Ishikawa (cell line): ENCODE results near the gene FAM177A1.
A peak's percentile ranks its signal among the peaks of the same experiment; 100 is the strongest.

ENCODE experiments used
- CEBPB ChIP-seq: IDR thresholded peaks from 2 replicates; pipeline ENCODE4 v1.6.1; 2012
- CREB1 ChIP-seq: IDR thresholded peaks from 2 replicates; pipeline ENCODE4 v1.6.1; 2012; ENCODE audit warnings: low read depth
- EGR1 ChIP-seq: IDR thresholded peaks from 2 replicates; pipeline ENCODE4 v1.6.1; 2012
- EP300 ChIP-seq: IDR thresholded peaks from 2 replicates; pipeline ENCODE4 v1.6.1; 2012; ENCODE audit warnings: borderline replicate concordance
- FOXM1 ChIP-seq: IDR thresholded peaks from 2 replicates; pipeline ENCODE4 v1.6.1; 2012; ENCODE audit warnings: low read depth, borderline replicate concordance
- MAX ChIP-seq: IDR thresholded peaks from 2 replicates; pipeline ENCODE4 v1.6.1; 2012
- NFIC ChIP-seq: IDR thresholded peaks from 2 replicates; pipeline ENCODE4 v1.6.1; 2012
- RAD21 ChIP-seq: IDR thresholded peaks from 2 replicates; pipeline ENCODE4 v1.6.1; 2012; ENCODE audit warnings: low read depth
- REST ChIP-seq: IDR thresholded peaks from 2 replicates; pipeline ENCODE4 v1.6.1; 2012; ENCODE audit warnings: low read depth, mild to moderate bottlenecking
- TAF1 ChIP-seq: IDR thresholded peaks from 2 replicates; pipeline ENCODE4 v1.6.1; 2012; ENCODE audit warnings: low read depth, mild to moderate bottlenecking
- TCF12 ChIP-seq: IDR thresholded peaks from 2 replicates; pipeline ENCODE4 v1.6.1; 2012; ENCODE audit warnings: low read depth
- TEAD4 ChIP-seq: IDR thresholded peaks from 2 replicates; pipeline ENCODE4 v1.6.1; 2012
- YY1 ChIP-seq: IDR thresholded peaks from 2 replicates; pipeline ENCODE4 v1.6.1; 2012; ENCODE audit warnings: low read depth
- ZBTB7A ChIP-seq: IDR thresholded peaks from 2 replicates; pipeline ENCODE4 v1.6.1; 2012; ENCODE audit warnings: low read depth
- TF ChIP-seq, protein P1 (sequence below): IDR thresholded peaks from 2 replicates; pipeline ENCODE4 v1.6.1; 2012

The FAM177A1 gene

GRCh38 chr14:35050652-35051051, 4.6 kb downstream of the FAM177A1 start:
- no peak for TF ChIP-seq YY1

GRCh38 chr14:35051796-35052195, 5.7 kb downstream of the FAM177A1 start:
- TF ChIP-seq EGR1 (no peak), EP300 (no peak), REST (no peak), NFIC (no peak), TAF1 (no peak), RAD21 (no peak), CREB1 (no peak), CEBPB (no peak), ZBTB7A (no peak), FOXM1 (no peak), YY1 (no peak), TCF12 (no peak), MAX (no peak), TEAD4 (no peak)
- TF ChIP-seq, protein P1, sequence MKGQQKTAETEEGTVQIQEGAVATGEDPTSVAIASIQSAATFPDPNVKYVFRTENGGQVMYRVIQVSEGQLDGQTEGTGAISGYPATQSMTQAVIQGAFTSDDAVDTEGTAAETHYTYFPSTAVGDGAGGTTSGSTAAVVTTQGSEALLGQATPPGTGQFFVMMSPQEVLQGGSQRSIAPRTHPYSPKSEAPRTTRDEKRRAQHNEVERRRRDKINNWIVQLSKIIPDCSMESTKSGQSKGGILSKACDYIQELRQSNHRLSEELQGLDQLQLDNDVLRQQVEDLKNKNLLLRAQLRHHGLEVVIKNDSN: no peak

GRCh38 chr14:35052637-35053036, 6.6 kb downstream of the FAM177A1 start:
- TF ChIP-seq TEAD4: no peak
- TF ChIP-seq CEBPB: no peak
- TF ChIP-seq, protein P1: no peak
- no peak for TF ChIP-seq TCF12
- TF ChIP-seq REST: no peak
- TF ChIP-seq RAD21: no peak
- no peak for TF ChIP-seq MAX
- no peak for TF ChIP-seq EP300
- TF ChIP-seq YY1: no peak
- no peak for TF ChIP-seq TAF1
- TF ChIP-seq EGR1: no peak
- TF ChIP-seq ZBTB7A: no peak
- TF ChIP-seq NFIC: no peak
- no peak for TF ChIP-seq FOXM1

- peak; percentile 25; the same call in 1 of the 2 replicates for TF ChIP-seq NFIC
Observed at GRCh38 chr14:35061113-35061791, 15.2 kb downstream of the FAM177A1 start.

- TF ChIP-seq RAD21 (no peak), TCF12 (no peak), FOXM1 (no peak), TEAD4 (no peak), CREB1 (no peak), YY1 (no peak), CEBPB (no peak)
Observed at GRCh38 chr14:35068238-35069012, 22.4 kb downstream of the FAM177A1 start.

DNA sequence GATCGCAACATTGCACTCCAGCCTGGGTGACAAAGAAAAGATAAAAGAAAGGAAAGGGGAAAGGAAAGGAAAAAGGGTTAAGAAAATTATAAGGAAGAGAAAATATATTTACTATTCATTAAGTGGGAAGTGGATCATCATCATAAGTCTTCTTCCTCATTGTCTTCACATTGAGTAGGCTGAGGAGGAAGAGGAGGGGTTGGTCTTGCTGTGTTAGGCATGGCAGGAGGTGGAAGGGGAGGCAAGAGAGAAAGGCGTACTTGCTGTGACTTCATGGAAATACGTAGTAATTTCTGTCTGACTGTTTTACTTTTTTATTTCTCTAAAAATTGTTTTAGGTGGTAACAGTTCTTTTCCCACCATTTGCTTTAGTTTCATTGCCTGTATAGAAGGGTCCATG, 26.2 kb downstream of the FAM177A1 start:
- TF ChIP-seq CREB1 (no peak), REST (no peak), YY1 (no peak), EGR1 (no peak), RAD21 (no peak), TAF1 (no peak), ZBTB7A (no peak), TCF12 (no peak), CEBPB (no peak)
